Glomerular visceral epithelial cell (primary cell): ENCODE results near the gene SDE2.
A peak's percentile ranks its signal among the peaks of the same experiment; 100 is the strongest.
"Not testable (repeated sequence)": the region's sequence is repeated elsewhere in the genome, so short reads cannot be mapped to it uniquely, and the experiment has no call there.

Source experiments
- DNase-seq: peaks from one replicate; pipeline ENCODE4 v3.0.0-alpha.2; 2016; ENCODE audit errors: extremely low spot score

SDE2 gene

DNA sequence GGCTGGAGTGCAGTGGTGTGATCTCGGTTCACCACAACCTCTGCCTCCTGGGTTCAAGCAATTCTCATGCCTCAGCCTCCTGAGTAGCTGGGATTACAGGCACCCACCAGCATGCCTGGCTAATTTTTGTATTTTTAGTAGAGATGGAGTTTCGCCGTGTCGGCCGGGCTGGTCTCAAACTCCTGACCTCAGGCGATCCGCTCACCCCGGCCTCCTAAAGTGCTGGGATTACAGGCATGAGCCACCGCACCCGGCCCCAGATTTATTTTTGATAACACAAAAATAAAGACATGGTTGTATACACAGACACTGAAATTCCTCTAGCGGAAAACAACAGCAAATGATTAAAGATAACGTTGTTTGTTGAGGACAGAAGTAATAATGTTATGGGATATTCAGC, 24.0 kb downstream of the SDE2 start:
- not testable (repeated sequence) for DNase-seq

DNA sequence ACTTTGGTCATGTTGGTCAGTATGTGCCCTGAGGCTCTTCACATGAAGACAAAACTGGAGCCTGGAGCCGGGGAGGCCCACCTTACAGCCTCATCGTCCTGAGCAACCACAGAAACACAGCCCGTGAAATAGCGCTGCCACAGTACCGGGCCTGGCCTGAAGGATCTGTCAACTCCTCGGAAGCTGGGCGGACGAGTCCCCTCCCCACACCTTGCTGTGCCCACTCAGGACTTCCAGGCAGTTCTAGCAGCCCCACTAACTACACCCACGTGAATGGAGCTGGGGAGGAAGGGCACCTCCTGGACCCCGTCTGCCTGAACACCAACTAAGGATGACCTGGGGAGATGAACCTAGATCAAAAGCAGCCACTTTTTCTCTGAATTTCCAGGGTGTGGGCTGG, 24.7 kb downstream of the SDE2 start:
- DNase-seq = no peak

DNA sequence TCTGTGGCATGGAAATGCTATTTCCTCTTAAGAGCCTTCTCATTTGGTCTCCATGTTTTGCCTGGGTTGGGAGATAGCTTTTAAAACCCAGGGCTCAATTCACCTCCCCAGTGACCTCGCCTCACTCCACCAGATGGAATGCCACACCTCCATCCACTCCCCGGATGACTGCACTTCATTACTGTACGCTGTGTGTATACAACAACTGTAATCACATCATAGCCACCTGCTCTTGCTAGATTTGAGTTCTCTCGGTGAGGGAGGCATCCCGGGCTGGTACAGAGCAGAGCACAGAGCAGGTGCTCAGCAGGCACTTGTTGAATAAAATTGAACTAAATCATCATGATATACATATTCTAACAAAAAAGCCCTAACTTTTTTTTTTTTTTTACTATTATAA, 26.0 kb downstream of the SDE2 start:
- DNase-seq = peak; percentile 48

DNA sequence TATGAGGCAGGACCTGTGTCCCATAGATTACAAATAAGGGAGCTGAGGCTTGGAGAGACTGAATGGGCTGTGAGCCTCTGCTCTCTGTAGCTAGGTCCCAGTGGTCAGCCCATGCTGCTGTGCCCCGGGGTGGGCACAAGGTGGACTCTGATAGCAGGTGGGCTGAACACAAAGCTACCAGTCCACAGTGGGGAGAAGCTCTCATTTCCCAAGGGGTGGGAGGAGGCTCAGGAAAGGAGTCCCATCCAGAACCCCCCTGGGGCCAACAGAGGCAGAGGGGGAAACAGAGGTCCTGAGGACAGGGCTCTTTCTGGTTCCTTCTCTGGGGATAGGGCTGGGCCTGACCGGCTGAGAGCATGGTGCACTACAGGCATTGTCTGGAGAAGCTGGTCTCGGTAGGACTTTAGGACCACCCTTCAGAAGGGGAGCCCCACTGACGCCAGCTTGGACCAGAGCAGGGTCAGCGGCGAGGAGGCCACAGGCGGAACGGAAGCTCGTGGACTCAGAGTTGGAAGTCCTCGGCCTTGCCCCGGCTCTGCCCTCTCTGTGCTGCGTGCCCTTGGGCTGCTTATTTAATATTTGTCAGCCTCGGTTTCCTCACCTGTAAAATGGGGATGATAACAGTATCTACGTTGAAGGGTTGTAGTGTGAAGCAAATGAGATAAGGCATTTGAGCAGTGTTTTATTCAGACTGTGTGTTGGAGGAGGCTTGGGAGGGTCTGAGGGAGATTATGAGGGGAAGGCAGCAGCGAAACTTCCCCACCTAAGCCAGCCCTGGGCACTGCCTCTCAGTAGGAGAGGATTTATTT, 26.6 kb downstream of the SDE2 start:
- no peak for DNase-seq

DNA sequence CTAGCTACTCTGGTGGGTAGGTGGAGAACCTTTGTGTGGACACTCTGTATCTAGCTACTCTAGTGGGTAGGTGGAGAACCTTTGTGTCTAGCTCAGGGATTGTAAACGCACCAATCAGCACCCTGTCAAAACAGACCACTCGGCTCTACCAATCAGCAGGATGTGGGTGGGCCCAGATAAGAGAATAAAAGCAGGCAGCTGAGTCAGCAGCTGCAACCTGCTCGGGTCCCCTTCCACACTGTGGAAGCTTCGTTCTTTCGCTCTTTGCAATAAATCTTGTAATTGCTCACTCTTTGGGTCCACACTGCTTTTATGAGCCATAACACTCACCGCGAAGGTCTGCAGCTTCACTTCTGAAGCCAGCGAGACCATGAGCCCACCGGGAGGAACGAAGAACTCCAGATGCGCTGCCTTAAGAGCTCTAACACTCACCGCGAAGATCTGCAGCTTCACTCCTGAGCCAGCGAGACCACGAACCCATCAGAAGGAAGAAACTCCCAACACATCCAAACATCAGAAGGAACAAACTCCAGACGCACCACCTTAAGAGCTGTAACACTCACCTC, 28.5 kb downstream of the SDE2 start:
- not testable (repeated sequence) for DNase-seq

DNA sequence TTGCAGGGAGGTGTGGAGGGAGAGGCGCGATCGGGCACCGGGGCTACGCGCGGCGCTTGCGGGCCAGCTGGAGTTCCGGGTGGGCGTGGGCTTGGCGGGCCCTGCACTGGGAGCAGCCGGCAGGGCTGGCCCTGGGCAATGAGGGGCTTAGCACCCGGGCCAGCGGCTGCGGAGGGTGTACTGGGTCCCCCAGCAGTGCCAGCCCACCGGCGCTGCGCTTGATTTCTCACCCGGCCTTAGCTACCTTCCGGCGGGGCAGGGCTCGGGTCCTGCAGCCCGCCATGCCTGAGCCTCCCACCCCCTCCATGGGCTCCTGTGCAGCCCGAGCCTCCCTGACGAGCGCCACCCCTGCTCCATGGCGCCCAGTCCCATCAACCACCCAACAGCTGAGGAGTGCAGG, 29.4 kb downstream of the SDE2 start:
- not testable (repeated sequence) for DNase-seq

DNA sequence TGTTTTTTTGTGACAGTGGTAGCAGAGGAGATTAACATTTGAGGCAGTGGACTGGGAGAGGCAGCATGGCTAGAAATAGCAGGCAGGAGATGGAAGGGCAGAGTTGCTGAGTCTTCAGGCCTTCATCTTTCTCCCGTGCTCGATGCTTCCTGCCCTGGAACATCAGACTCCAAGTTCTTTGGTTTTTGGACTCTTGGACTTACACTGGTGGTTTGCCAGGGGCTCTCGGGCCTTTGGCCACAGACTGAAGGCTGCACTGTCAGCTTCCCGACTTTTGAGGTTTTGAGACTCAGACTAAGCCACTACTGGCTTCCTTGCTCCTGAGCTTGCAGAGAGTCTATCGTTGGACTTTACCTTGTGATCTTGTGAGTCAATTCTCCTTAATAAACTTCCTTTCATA, 33.9 kb downstream of the SDE2 start:
- DNase-seq = no peak

DNA sequence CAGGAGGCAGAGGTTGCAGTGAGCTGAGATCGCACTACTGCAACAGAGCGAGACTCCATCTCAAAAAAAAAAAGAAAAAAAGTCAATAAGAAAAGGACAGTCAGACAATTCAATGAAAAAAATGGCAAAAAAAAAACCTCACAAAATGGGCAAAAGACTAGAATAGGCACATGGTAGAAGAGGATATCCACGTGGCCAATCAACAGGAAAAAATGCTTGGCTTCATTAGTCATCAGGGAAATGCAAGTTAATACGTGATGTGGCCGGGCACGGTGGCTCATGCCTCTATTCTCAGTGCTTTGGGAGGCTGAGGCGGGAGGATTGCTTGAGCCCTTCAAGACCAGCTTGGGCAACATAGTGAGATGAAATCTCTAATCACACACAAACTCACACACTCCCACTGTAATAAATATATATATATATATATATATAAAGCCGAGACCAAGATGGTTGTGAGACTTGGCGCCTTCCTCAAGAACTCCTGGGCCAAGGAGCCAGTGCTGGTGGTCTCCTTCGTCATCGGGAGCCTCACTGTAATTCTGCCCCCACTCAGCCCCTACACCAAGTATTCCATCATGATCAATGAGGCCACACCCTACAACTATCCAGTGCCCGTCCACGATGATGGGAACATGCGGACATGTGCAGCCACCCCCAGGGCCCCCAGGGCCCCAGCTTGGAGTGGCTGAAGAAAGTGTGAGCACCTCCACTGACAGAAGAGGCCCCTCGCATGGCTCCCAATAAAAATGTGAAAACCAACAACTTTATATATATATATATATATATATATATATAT, 35.2 kb downstream of the SDE2 start:
- no peak for DNase-seq

DNA sequence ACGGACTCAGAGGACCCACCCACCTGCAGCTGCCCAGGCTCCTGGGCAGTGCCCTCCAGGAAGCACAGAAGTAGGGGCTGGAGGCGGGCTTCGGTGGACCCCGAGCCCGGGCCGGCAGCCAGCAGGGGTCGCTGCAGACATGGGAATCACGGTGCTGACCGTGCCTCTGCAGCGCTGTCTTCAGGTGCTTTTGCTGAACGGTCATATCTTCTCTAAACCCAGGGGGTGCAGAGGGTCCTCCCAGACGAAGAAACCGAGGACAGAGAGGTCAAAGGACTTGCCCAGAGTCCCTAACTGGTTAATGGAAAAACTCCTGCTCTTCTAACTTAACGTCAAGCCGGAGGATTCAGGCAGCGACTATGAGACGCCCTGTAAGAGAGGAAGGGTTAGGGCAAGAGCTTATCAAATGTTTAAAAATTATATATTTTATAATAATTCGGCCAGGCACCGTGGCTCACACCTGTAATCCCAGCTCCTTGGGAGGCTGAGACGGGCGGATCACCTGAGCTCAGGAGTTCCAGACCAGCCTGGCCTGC, 36.6 kb downstream of the SDE2 start:
- no peak for DNase-seq

DNA sequence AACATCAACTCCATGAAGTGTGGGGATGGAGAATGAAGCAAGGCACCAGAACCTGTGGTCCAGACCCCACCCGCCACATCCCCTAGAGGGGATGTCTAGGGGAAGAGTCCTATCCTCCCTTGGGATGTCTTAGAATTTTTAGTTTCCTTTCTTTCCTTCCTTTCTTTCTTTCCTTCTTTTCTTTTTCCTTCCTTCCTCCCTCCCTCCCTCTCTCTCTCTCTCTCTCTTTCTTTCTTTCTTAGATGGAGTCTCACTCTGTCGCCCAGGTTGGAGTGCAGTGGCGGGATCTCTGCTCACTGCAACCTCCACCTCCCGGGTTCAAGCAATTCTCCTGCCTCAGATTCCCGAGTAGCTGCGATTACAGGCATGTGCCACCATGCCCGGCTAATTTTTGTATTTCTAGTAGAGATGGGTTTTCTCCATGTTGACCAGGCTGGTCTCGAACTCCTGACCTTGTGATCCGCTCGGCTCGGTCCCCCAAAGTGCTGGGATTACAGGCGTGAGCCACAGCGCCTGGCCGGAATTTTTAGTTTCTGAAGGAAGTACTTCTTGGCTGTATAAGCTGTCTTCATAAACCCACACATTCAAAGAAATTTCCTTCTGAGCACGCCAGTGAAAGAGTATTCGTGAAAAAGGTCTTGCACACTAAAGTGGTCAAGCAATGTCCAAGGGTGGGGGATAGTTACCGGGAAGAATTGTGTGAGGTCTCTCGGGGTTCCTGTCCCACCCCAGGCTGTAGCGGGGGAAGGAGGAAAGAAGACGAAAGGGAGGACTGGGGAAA, 37.3 kb downstream of the SDE2 start:
- DNase-seq = no peak

DNA sequence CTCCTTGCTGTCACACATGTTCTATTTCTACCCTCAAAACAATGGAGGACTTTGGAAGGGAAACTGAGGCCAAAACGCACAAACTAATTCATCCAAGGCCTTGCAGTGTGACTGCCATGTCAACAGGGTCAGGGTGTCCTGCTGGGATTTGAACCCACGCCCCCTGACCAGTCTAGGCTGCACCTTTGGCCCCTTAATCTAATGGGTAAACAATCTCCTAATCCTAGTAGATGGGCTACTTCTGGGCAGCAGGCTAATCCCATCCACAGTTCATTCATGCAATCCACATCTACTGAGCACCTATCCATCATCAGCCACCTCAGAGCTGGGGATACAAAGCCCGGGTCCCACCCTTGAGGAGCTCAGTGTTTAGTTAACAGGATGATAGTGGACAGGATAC, 41.1 kb downstream of the SDE2 start:
- DNase-seq = no peak

DNA sequence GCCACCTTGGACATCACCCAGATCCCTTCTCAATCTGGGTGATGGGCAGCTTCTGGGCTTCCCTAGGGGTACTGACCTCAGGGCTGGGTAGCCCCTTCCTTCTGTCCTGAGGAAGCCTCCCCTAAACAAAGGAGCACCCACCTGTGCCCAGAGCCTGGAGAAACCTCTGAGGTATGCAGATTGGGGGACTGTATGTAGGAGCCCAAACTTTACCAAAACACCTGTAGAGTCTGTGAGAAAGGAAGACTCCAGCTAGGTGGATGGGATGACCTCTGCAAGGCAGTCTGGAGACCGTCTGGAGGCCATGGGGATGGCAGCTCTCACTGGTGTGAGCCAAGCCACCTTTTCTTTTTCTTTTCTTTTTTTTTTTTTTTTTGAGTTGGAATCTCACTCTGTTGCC, 44.4 kb downstream of the SDE2 start:
- no peak for DNase-seq

DNA sequence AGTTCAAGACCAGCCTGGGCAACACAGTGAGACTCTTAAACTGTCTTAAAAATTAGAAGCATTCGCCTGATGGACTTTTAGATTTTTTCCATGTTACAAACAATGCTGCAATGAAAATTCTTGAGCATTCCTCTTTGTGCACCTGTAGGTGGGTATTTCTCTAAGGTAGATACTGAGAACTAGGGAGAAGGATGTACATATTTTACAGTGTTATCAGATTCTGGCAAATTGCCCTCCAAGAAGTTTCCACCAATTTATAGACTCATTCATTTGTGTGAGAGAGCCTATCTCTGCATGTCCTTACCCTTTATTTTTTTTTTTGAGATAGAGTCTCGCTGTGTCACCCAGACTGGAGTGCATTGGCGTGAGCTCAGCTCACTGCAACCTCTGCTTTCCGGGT, 45.8 kb downstream of the SDE2 start:
- DNase-seq = no peak

DNA sequence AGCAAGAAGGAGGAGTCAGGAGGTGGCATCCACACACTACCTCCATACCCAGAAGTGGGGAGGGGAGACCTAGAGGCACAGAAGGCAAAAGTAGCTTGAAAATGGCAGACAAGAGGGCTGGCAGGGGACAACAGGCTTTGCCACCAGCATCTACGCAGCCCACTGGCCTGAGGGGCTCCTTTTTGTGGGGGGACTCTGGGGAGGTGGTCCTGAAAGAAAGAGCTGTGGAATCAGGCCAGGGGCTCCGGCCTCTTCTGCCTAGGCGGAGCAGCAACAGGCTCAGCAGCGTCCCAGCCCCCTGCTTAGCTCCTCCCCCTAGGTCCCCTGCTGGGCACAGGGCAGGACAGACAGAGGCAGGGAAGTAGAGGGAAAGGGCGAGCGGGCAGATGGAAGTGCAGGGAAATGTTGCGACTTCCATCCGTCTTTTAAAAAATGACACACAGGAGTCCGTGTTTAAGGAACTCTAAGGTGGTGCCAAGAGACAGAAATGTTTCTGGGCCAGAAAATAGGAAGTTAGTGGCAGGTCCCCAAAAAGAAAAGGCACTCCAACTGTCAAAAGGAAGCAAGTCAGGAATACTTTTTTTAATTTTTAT, 48.1 kb downstream of the SDE2 start:
- no peak for DNase-seq

DNA sequence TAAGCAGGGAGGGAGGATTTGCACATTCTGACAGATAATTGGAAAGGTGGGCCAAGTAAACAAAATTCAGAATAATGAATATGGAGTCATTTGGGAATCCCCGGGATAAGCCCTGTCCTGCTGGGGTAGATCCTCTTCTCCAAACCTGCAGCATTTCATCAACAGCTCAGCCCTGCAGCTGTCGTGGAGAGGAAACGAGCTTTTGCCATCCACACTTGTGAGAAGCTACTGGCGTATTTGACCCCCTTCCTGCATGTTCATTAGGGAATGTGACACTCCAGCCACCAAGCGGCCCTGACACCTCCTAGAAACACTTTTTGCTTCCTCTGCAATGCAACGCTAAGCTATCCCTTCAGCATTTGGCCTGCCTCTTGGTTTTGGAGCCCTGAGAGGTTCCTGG, 50.1 kb downstream of the SDE2 start:
- no peak for DNase-seq

DNA sequence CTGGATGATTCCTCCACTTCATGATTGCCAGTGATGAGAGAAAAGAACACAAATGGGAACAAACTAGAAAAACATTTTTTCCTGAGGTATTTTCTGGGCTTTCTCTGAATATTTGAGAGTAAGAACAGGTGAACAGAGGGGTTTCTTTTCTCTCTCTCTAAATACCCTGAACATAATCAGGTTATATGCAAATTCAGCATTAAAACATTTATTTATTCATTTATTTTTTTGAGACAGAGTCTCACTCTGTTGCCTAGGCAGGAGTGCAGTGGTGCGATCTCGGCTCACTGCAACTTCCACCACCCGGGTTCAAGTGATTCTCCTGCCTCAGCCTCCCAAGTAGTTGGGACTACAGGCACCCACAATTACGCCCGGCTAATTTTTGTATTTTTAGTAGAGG, 52.3 kb downstream of the SDE2 start:
- no peak for DNase-seq

DNA sequence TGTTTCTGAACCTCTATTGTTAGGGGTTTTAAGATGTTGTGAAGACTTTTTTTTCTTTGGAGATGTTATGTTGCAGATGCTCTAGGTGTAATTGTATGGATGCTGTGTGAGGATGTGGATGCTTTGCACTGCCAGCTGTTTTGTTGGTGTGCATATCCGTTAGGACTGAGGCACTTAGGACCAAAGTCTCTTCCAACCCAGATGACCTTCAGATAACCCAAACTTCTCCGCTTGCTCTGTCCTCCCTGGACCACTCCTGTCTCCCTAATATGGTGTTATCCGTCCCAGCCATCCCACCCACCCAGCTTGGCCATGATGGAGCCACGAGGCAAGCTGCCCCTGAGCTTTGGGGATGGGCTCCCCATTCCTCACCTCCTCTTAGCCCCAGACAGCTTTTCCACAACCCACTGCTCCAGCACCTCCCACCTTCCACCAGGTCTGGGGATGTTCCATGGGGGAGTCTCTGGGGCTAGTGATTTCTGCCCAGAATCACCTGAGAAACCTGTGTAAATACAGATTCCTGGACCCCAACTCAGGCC, 53.0 kb downstream of the SDE2 start:
- DNase-seq = no peak

DNA sequence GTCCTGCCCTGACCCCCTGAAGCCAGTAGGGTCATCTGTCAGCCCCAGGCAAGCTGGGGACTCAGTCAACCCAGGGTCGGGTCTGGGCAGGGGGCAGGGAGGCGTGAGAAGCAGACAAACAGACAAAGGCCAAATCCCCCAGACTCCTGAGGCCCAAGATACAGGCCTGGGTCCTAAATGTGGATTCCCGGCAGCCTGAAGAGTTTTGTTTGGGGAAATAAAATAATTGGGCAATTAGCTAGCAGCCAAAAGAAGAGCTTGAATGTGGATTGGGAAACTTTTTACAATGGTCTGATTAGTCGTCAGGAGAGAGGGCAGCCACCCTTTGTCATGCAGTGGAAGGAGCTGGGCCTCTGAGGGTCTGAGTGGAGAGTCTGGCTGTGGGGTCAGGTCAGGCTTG, 53.6 kb downstream of the SDE2 start:
- no peak for DNase-seq

DNA sequence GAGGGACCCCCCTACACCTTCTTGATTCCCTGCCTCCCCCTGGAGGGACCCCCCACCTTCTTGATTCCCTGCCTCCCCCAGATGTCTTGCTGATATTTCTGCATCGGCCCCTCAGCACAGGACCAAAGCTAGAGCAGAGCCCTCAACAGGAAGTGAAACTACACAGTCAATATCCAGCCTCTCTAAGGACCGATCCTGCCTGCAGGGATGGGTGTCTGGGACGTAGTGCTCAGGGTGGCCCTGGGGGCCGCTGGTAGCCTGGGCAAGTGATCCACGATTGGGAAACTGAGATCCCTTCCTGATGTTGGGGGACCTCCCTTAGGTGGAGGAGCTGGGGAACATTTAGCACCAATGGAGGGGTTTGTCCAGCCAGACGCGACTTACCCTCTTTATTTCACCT, 54.2 kb downstream of the SDE2 start:
- no peak for DNase-seq

DNA sequence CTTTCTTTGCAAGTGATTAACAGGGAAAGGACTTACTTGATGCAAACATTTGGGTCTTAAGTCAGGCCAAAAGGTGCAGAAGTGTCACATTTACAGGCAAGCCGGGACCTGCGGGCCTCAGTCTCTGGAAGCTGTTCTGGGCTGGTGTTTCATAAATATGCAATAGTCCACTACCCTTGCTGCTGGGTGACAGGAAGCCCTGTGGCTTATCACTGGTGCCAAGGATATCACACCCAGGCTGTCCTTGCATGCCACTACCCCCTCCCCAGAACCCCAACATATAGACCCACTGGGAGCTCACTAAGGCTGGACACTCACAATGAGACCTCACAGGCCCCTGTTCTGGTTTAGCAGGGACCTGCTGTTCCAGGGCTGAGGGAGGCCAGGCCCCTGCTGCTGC, 54.8 kb downstream of the SDE2 start:
- DNase-seq = no peak

DNA sequence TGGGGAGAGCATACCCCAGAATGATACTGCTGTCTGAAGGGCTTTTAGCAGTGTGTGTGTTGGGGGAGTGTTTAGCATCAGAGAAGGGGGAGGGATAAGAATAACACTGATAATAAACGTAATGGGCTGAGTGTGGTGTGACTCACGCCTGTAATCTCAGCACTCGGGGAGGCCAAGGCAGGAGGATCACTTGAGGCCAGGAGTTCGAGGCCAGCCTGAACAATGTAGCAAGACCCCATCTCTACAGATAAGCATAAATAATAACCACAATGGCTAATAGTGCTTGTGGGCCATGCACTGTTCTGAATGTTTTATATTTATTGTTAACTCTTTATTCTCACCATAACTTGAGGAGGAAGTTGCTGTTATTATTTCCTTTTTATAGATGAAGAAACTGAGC, 55.6 kb downstream of the SDE2 start:
- DNase-seq = no peak
